GM19452 (cell line): ENCODE data around the gene KCNK3.
"Not testable (repeated sequence)": the region's sequence is repeated elsewhere in the genome, so short reads cannot be mapped to it uniquely, and the experiment has no call there.

Experiments
- ATAC-seq: cut with Tn5 transposase; IDR thresholded peaks from one replicate; pipeline ENCODE4 v1.9.1; 2021; ENCODE audit not compliant: unreplicated experiment

Gene KCNK3

GRCh38 chr2:26727641-26728561 lies 35.4 kb downstream of the KCNK3 start:
- ATAC-seq: no peak

GRCh38 chr2:26729311-26729710 lies 36.8 kb downstream of the KCNK3 start:
- ATAC-seq: no peak

GRCh38 chr2:26730549-26731344 lies 38.2 kb downstream of the KCNK3 start:
- ATAC-seq: no peak

- ATAC-seq: no peak
These were observed 39.2 kb downstream of the KCNK3 start for GRCh38 chr2:26731714-26732113.

GRCh38 chr2:26732446-26732845 lies 39.9 kb downstream of the KCNK3 start:
- ATAC-seq: no peak

GRCh38 chr2:26733413-26733812 lies 40.9 kb downstream of the KCNK3 start:
- ATAC-seq: no peak

- ATAC-seq: no peak
These were observed 42.6 kb downstream of the KCNK3 start for GRCh38 chr2:26735097-26735496.

GRCh38 chr2:26735883-26736588 lies 43.5 kb downstream of the KCNK3 start:
- ATAC-seq: no peak

- no peak for ATAC-seq
These were observed 44.7 kb downstream of the KCNK3 start for GRCh38 chr2:26737221-26737620.

GRCh38 chr2:26738481-26738880 lies 46.0 kb downstream of the KCNK3 start:
- no peak for ATAC-seq

GRCh38 chr2:26739514-26739913 lies 47.0 kb downstream of the KCNK3 start:
- ATAC-seq: no peak

- no peak for ATAC-seq
These were observed 47.8 kb downstream of the KCNK3 start for GRCh38 chr2:26740346-26740745.

- ATAC-seq: no peak
These were observed 48.4 kb downstream of the KCNK3 start for GRCh38 chr2:26740890-26741302.

GRCh38 chr2:26742048-26742770 lies 49.7 kb downstream of the KCNK3 start:
- ATAC-seq: no peak

- no peak for ATAC-seq
These were observed 51.3 kb downstream of the KCNK3 start for GRCh38 chr2:26743852-26744251.

GRCh38 chr2:26744953-26745352 lies 52.4 kb downstream of the KCNK3 start:
- ATAC-seq: no peak

GRCh38 chr2:26745609-26746327 lies 53.2 kb downstream of the KCNK3 start:
- ATAC-seq: no peak

GRCh38 chr2:26746934-26747333 lies 54.4 kb downstream of the KCNK3 start:
- ATAC-seq: no peak

GRCh38 chr2:26749787-26750420 lies 57.4 kb downstream of the KCNK3 start:
- ATAC-seq: not testable (repeated sequence)

GRCh38 chr2:26750467-26750866 lies 57.9 kb downstream of the KCNK3 start:
- ATAC-seq: not testable (repeated sequence)
